Endothelial cell of umbilical vein (primary cell): ENCODE results near the gene TBC1D24. TPM values are rescaled to one million over a fixed set of nuclear protein-coding genes. Genes with fewer than 3 reads are reported as not detected.

Source experiments
- BruUV-seq: library from RNA; stranded (reverse); fragments of 400-500 nt; replicated peaks from 2 replicates; lab custom pipeline; 2021; lab: Mats Ljungman, UMichigan
- CTCF ChIA-PET: fragments of 300-600, 350-600 bp; sonication (Branson Sonifier 250); formaldehyde crosslinking; loops from one replicate; lab custom pipeline; 2021; ENCODE audit warnings: antibody characterized with exemption, inconsistent platforms; lab: Charles Lee
- POLR2A ChIA-PET: fragments of 300-600, 350-600 bp; sonication (Branson Sonifier 250); formaldehyde crosslinking; loops from one replicate; lab custom pipeline; 2021; ENCODE audit warnings: antibody characterized with exemption, inconsistent platforms; lab: Charles Lee
- DNase-seq: peaks from one replicate; pipeline ENCODE4 v3.0.0-alpha.2; 2011; ENCODE audit warnings: low read depth, low spot score
- FAIRE-seq: peaks from 2 replicates; lab custom pipeline; 2011; peaks lifted over from hg19 to GRCh38; lab: Jason Lieb, UNC
- H2AFZ ChIP-seq: 2 replicates; pipeline ENCODE4 v1.6.0; 2012; ENCODE audit warnings: low read depth, low read length, control low read depth, inconsistent platforms
- H3K27ac ChIP-seq: 2 replicates; pipeline ENCODE4 v1.5.1; 2011; ENCODE audit warnings: low read depth, mild to moderate bottlenecking, control low read depth, low read length, moderate library complexity; ENCODE audit not compliant: insufficient read depth
- H3K27me3 ChIP-seq, 2 experiments: 2 replicates each; pipeline versions ENCODE4 v1.6.0 to v1.6.1; 2011; ENCODE audit warnings: low read length in 2 of 2, mixed read lengths in 1 of 2; ENCODE audit not compliant: control insufficient read depth in 2 of 2, insufficient read depth in 2 of 2
- H3K36me3 ChIP-seq, 2 experiments: 2 replicates in 1 of 2; 3 replicates in 1 of 2; pipeline ENCODE4 v1.5.1; 2011; ENCODE audit warnings: low read length in 2 of 2, mild to moderate bottlenecking in 1 of 2, moderate library complexity in 1 of 2; ENCODE audit not compliant: control insufficient read depth in 2 of 2, insufficient read depth in 2 of 2; ENCODE audit errors: extremely low read depth in 1 of 2
- H3K4me1 ChIP-seq: 3 replicates; pipeline ENCODE4 v1.5.1; 2011; ENCODE audit warnings: mild to moderate bottlenecking, low read length; ENCODE audit not compliant: control insufficient read depth, insufficient read depth; ENCODE audit errors: extremely low read depth
- H3K4me2 ChIP-seq: 2 replicates; pipeline ENCODE4 v1.6.1; 2011; ENCODE audit warnings: low read length, control low read depth, mixed read lengths; ENCODE audit not compliant: insufficient read depth
- H3K4me3 ChIP-seq, 3 experiments: fragments of 200-600 bp in 1 of 3; sonication (generic), shearing (Covaris generic) in 1 of 3; replicated peaks in 1 of 3; 2 replicates each; pipeline ENCODE4 v1.5.1; 2011 to 2016; ENCODE audit warnings: control low read depth in 3 of 3, low read length in 3 of 3, mild to moderate bottlenecking in 2 of 3, inconsistent platforms in 1 of 3, low read depth in 1 of 3, moderate library complexity in 1 of 3; ENCODE audit not compliant: insufficient read depth in 1 of 3
- H3K79me2 ChIP-seq: 2 replicates; pipeline ENCODE4 v1.6.0; 2012; ENCODE audit warnings: low read length, inconsistent platforms; ENCODE audit not compliant: control insufficient read depth, insufficient read depth
- H3K9ac ChIP-seq: replicated peaks from 2 replicates; pipeline ENCODE3; 2011; ENCODE audit warnings: low read length, control low read depth; ENCODE audit not compliant: insufficient read depth; ENCODE audit errors: extremely low read depth
- H3K9me1 ChIP-seq: replicated peaks from 3 replicates; pipeline ENCODE4 v1.6.0; 2011; ENCODE audit warnings: mild to moderate bottlenecking, low read length; ENCODE audit not compliant: control insufficient read depth, insufficient read depth; ENCODE audit errors: extremely low read depth
- H3K9me3 ChIP-seq: replicated peaks from 2 replicates; pipeline ENCODE4 v1.5.1; 2012; ENCODE audit warnings: low read length, inconsistent platforms; ENCODE audit not compliant: control insufficient read depth, insufficient read depth
- H4K20me1 ChIP-seq: replicated peaks from 2 replicates; pipeline ENCODE3; 2011; ENCODE audit warnings: mild to moderate bottlenecking, low read length; ENCODE audit not compliant: control insufficient read depth, insufficient read depth; ENCODE audit errors: extremely low read depth
- CTCF ChIP-seq, 2 donors: IDR thresholded peaks; 1 replicate in 1 of 2; 2 replicates in 1 of 2; pipeline ENCODE4 v1.5.1; 2011; ENCODE audit warnings: low read length in 2 of 2, mild to moderate bottlenecking in 2 of 2, moderate library complexity in 2 of 2, control low read depth in 1 of 2, inconsistent platforms in 1 of 2, low read depth in 1 of 2; ENCODE audit not compliant: insufficient read depth in 1 of 2; ENCODE audit errors: extremely low read depth in 1 of 2
- EZH2 ChIP-seq: IDR thresholded peaks from 2 replicates; pipeline ENCODE4 v1.6.1; 2012; ENCODE audit warnings: borderline replicate concordance, low read depth, mild to moderate bottlenecking, moderate library complexity, low read length, inconsistent platforms; ENCODE audit not compliant: severe bottlenecking
- FOS ChIP-seq: IDR thresholded peaks from 2 replicates; pipeline ENCODE4 v1.6.1; 2011; ENCODE audit warnings: mild to moderate bottlenecking, low read length, moderate library complexity, borderline replicate concordance; ENCODE audit not compliant: insufficient read depth
- GATA2 ChIP-seq: IDR thresholded peaks from 2 replicates; pipeline ENCODE4 v1.7.0; 2011; ENCODE audit warnings: low read depth, mild to moderate bottlenecking, moderate library complexity, mixed read lengths, low read length; ENCODE audit not compliant: insufficient read length, insufficient read depth
- JUN ChIP-seq: IDR thresholded peaks from 2 replicates; pipeline ENCODE4 v1.6.1; 2011; ENCODE audit warnings: borderline replicate concordance, low read depth; ENCODE audit not compliant: insufficient read length, insufficient read depth
- MAX ChIP-seq: IDR thresholded peaks from 2 replicates; pipeline ENCODE4 v1.6.1; 2011; ENCODE audit not compliant: insufficient read depth, insufficient read length
- MYC ChIP-seq: IDR thresholded peaks from one replicate; pipeline ENCODE4 v1.6.1; 2011; ENCODE audit warnings: mild to moderate bottlenecking, low read depth, low read length
- POLR2A ChIP-seq: IDR thresholded peaks from 2 replicates; pipeline ENCODE4 v1.6.1; 2012; ENCODE audit warnings: low read depth, mild to moderate bottlenecking, control low read depth, low read length
- POLR2AphosphoS5 ChIP-seq: IDR thresholded peaks from 2 replicates; pipeline ENCODE4 v1.6.1; 2012; ENCODE audit warnings: low read depth, mild to moderate bottlenecking, control low read depth, low read length, moderate library complexity; ENCODE audit not compliant: insufficient read depth
- dilution Hi-C: fragments of 300-500 bp; cut with MboI; formaldehyde crosslinking; loops from one replicate; pipeline ENCODE4 v1.15.0; 2019; ENCODE audit warnings: low sequenced_read_pairs; ENCODE audit not compliant: extremely low pct_ligation_motif_present
- intact Hi-C: fragments of 100-400 bp; cut with micrococcal nuclease; formaldehyde crosslinking; loops from one replicate; pipeline ENCODE4 v1.10.0; 2022
- polyA plus RNA-seq, 4 experiments: library from polyadenylated mRNA; depleted of rRNA in 3 of 4; stranded (reverse) in 3 of 4; unstranded in 1 of 4; fragments of >200 nt; gene quantifications; 2 replicates each; pipeline versions ENCODE4 v1.2.1 to v1.2.3, GENCODE V29; 2011 to 2012; ENCODE audit warnings: missing spikeins in 1 of 4
- total RNA-seq: library from RNA; stranded (reverse); gene quantifications from 2 replicates; pipeline ENCODE4 v1.2.3, GENCODE V29; 2021

TBC1D24 gene
- total and polyA plus RNA-seq, 2 donors (not counting 3 experiments of a cell fraction or from before 2014, with no cell fraction given): 8.1 to 22.8 TPM

- Histone ChIP-seq H2AFZ (no peak overlapping the region), H3K79me2 (no peaks in the 10 kb centered on the region), H3K9ac (no peak overlapping the region), H3K9me3 (no peaks in the 10 kb centered on the region), H3K9me1 (no peaks in the 10 kb centered on the region), H3K36me3 (peaks cover 0 to 16% of the 10 kb centered on the region in 2 experiments), H3K27ac (no peak overlapping the region), H3K4me2 (no peak overlapping the region), H3K27me3 (no peaks in the 10 kb centered on the region), H4K20me1 (no peaks in the 10 kb centered on the region), H3K4me3 (no peak overlapping the region), H3K4me1 (no peaks in the 10 kb centered on the region)
- BruUV-seq: no TSS peak
- intact Hi-C loops (no loop called here), dilution Hi-C loops (no loop called here)
- FAIRE-seq (no peak), DNase-seq (no peak)
- TF ChIP-seq FOS: no peak
- no peak for TF ChIP-seq MAX
- no peak for TF ChIP-seq EZH2
- no peak for TF ChIP-seq MYC
- TF ChIP-seq POLR2AphosphoS5: no peak
- no peak for TF ChIP-seq POLR2A
- no peak for TF ChIP-seq CTCF (IDR thresholded peaks at IDR 0.05; ENCODE audit: extremely low read depth in 1 of 2, insufficient read depth in 1 of 2, low read depth in 1 of 2, low read length in 2 of 2)
- TF ChIP-seq JUN: no peak
- no peak for TF ChIP-seq GATA2
- ChIA-PET POLR2A (no interaction called here), CTCF (interaction anchor here (1.5 kb wide), 1 partner anchor 157 kb away, joined by 3 read pairs; the partner anchor contains the start of gene ABCA3)
These were observed 22.2 kb downstream of the TBC1D24 start for GRCh38 chr16:2497116-2497630.
